ENCODE results near the gene FGGY.

GRCh38 chr1:59487335-59488031, 190.6 kb downstream of the FGGY start:
- TF ChIP-seq, protein P1, sequence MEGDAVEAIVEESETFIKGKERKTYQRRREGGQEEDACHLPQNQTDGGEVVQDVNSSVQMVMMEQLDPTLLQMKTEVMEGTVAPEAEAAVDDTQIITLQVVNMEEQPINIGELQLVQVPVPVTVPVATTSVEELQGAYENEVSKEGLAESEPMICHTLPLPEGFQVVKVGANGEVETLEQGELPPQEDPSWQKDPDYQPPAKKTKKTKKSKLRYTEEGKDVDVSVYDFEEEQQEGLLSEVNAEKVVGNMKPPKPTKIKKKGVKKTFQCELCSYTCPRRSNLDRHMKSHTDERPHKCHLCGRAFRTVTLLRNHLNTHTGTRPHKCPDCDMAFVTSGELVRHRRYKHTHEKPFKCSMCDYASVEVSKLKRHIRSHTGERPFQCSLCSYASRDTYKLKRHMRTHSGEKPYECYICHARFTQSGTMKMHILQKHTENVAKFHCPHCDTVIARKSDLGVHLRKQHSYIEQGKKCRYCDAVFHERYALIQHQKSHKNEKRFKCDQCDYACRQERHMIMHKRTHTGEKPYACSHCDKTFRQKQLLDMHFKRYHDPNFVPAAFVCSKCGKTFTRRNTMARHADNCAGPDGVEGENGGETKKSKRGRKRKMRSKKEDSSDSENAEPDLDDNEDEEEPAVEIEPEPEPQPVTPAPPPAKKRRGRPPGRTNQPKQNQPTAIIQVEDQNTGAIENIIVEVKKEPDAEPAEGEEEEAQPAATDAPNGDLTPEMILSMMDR (conservative IDR thresholded peaks at IDR 0.05): no peak
- no peak for TF ChIP-seq EZH2 (IDR thresholded peaks at IDR 0.05; ENCODE audit: low read depth)
